ENCODE measurements around the gene KLHL24.
"Not testable (repeated sequence)": the region's sequence is repeated elsewhere in the genome, so short reads cannot be mapped to it uniquely, and the experiment has no call there.

Gene KLHL24

GRCh38 chr3:183697610-183698317 is 62.3 kb downstream of the KLHL24 start, which contains the start of gene YEATS2:
TSS of gene YEATS2 (plus strand) at chr3:183697797. CDS start at chr3:183715163, 17,366 bp downstream.
- no peak for DNase-seq

GRCh38 chr3:183698318-183698751 is 62.9 kb downstream of the KLHL24 start:
- DNase-seq = no peak

DNA sequence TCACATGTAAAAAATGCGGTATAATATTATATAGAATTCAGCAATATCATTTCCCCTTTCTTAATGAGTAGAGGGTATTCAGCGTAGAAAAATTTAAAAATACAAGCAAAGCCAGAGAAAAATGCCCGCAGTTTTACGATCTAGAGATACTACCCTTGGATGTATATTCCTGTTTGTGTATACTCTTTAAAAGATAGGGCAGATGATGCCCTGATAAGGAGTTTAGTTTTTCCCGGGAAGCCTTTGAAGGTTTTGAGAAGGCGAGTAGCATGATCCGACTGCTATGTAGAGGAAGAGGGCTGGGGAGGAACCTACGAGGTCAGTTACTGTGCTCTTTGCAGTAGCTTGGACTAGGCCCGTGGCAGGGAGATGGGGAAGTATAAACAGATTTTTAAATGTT is 63.3 kb downstream of the KLHL24 start:
- no peak for DNase-seq

DNA sequence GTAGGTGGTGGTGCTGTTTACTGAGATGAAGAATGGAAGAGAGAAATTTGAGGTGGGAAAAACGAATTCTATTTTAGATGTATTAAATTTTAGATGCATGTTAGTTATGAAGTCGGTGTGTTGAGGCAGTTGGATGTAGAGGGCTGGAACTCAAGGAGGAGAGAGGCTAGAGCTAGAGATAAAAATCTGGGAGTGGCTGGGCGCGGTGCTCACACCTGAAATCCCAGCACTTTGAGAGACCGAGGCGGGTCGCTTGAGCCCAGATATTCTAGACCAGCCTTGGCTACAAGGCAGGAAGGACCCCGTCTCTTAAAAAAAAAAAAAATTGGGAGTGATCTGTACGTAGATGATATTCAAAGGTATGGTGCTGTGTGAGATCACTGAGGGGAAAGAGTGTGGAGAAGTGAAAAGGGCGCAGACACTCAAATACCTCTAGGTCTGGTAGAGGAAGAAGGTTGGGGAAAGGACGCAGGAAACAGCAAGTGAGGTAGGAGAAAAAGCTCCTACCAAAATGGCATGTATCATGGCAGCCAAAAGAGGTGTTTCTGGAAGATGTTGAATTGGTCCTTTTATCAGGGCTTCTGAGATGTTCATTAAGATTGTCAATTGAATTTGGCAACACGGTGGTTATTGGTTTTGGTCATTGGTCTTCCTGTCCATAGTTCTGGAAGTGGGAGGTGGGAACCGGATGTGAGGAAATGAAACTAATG is 64.0 kb downstream of the KLHL24 start:
- DNase-seq = no peak

DNA sequence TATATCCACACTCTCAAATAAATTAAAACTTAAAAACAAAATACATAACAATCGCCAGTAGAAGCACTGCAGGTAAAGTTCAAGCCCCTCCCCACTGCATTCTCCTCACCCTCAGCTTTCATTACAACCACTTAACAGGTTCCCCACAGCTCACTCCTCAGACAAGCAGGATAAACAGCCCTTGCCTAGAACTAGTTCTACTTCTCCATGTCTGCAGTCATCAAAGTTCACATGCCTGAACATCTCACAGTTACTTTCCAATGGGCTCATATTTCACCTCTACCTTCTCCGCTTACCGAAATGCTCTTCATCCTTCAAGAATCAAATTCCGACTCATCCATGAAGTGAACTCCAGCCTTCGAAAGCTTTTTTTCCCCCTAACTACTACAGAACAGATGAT is 66.3 kb downstream of the KLHL24 start:
- no peak for DNase-seq

- not testable (repeated sequence) for DNase-seq
Observed at GRCh38 chr3:183703892-183704291, 68.5 kb downstream of the KLHL24 start.

DNA sequence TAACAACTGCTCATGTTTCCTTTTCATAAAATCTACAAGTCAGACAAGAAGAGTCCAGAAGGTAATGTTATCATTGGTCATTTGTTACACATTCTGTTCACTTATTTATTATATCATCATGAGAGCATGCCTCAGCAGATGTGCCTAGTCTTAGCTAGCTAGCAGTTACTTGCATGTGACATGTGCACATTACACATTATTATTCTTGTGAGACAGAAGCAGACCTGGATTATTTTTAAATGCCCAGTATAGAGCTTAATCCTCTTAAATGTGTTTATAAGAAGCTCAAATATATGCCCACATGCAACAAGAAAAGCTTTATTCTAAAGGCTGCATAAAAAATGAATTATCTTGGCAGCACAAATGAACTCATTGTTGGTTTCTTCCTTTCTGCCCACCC is 74.8 kb downstream of the KLHL24 start:
- no peak for DNase-seq

DNA sequence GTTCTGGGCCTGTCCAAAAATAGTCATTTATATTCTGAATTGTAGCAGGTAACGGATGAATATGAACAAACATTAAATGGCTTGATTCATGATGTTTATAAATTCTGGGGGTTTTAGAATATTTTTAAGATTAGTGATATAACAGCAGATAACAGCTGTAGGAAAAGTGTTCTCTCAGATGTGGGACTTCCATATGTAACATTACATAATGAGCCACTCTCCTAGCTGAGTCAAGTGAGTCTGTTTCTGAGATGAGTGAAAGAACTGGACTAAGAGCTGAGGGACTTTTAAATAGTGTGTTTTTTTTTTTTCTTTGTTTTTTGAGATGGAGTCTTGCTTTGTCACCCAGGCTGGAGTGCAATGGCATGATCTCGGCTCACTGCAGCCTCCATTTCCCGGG is 76.1 kb downstream of the KLHL24 start:
- no peak for DNase-seq

DNA sequence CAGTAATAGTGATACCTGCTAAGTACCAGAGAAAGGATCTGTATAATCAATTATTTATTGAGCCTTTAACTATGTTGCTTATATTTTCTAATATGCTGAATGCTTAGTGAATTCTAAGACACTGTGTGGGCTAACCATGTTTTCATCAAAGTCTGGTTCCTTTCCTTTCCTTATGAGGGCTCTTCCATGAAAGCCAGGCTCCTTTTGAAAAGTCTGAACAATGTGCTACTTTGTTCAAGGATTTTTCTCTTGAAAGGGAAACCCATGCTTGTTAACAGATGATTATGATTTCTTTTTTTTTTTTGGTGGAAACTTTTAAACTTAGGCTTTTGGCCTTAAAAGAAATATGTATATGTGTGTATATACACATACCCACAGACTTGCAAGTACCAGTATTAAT is 79.2 kb downstream of the KLHL24 start:
- DNase-seq = no peak

- no peak for DNase-seq
Observed at GRCh38 chr3:183718012-183718411, 82.6 kb downstream of the KLHL24 start.

GRCh38 chr3:183725387-183725786 is 90.0 kb downstream of the KLHL24 start:
- DNase-seq = no peak

GRCh38 chr3:183728204-183728603 is 92.8 kb downstream of the KLHL24 start:
- DNase-seq = no peak

DNA sequence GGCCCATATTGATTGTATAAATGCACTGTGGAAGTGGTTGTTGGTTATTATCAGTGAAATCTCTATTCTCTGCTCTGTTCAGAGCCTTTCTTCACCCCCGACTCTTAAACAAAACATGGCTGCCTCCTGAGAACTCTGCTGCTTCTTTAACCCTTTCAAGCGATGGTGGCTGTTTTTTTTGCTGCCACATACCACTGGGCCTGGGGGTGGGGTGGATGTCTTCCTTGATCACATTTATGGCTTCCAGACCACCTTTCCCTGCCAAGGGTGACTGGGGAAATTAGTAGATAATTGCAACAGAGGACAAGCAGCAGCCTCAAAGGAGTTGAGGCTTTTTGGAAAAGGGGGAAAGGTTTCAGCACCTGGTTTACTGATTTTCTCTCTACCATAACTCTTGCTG is 94.9 kb downstream of the KLHL24 start:
- DNase-seq = no peak

DNA sequence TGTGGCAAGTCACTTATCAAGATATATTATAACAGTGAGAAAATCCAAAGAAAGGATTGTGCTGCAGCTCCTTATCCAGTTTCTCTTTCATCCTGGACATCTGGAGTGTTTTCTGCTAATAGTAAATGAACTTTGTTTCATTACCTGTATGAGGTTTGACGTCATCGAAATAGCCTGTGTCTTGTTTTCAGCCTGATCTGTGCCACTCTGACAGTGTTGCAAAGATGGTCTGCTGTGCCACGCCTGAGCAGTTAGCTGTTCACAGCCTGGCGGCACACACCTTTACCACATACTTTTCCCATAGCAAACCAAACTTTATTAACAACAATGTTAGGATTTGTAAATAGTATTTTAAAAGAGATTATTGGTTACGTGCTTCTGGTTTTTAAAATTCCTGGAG is 96.2 kb downstream of the KLHL24 start:
- no peak for DNase-seq

DNA sequence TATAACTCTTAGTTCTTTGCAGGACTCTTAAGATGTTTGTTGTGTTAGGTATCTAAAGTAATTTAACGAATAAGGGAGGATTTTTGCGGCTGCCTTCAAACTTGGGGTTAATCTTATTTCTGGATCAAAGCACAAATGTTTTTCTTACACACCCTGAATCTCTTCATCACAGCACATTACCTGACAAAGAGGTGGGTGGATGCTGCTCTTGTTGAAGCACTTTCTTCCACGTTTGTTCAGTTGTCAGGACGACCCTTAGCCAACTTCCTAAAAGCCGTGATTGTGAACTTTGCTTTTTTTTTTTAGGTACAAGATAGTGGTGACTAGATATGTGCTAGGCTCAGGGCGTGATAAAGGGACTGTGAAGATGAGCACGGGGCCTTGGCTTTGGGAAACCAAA is 98.1 kb downstream of the KLHL24 start:
- DNase-seq = no peak

Measured in amniotic stem cell (primary cell).